Measurements from ENCODE around the gene ESRRA. TPM values are rescaled to one million over a fixed set of nuclear protein-coding genes. Genes with fewer than 3 reads are reported as not detected.
A peak's percentile ranks its signal among the peaks of the same experiment; 100 is the strongest.

Gene ESRRA
- total RNA-seq, 4 donors from 2014 or later = 26.0 to 39.3 (median 28.7) TPM

- Histone ChIP-seq H3K9me3 (no peaks in the 10 kb centered on the region), H3K4me3 (peak overlapping the region; percentile 73 to 93 (median 82)), H3K4me1 (peaks cover 0 to 42% (median 27%) of the 10 kb centered on the region in 4 donors), H3K27ac (peak overlapping the region; percentile 84 to 93 (median 85)), H3K36me3 (peaks cover 0 to 46% (median 6%) of the 10 kb centered on the region in 3 donors), H3K27me3 (no peaks in the 10 kb centered on the region)
- no peak for TF ChIP-seq POLR2A (IDR thresholded peaks at IDR 0.05)
- no peak for TF ChIP-seq EP300 (IDR thresholded peaks at IDR 0.05)
- TF ChIP-seq, protein P1, sequence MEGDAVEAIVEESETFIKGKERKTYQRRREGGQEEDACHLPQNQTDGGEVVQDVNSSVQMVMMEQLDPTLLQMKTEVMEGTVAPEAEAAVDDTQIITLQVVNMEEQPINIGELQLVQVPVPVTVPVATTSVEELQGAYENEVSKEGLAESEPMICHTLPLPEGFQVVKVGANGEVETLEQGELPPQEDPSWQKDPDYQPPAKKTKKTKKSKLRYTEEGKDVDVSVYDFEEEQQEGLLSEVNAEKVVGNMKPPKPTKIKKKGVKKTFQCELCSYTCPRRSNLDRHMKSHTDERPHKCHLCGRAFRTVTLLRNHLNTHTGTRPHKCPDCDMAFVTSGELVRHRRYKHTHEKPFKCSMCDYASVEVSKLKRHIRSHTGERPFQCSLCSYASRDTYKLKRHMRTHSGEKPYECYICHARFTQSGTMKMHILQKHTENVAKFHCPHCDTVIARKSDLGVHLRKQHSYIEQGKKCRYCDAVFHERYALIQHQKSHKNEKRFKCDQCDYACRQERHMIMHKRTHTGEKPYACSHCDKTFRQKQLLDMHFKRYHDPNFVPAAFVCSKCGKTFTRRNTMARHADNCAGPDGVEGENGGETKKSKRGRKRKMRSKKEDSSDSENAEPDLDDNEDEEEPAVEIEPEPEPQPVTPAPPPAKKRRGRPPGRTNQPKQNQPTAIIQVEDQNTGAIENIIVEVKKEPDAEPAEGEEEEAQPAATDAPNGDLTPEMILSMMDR (IDR thresholded peaks at IDR 0.05) = no peak
- DNase-seq (ENCODE audit: low spot score in 2 of 2) = no peak
- WGBS, 2 donors = 58 to 65% methylated on average over 33 to 37 of the region's 38 CpGs
Observed at GRCh38 chr11:64359712-64360445, 54.6 kb downstream of the ESRRA start.

DNA sequence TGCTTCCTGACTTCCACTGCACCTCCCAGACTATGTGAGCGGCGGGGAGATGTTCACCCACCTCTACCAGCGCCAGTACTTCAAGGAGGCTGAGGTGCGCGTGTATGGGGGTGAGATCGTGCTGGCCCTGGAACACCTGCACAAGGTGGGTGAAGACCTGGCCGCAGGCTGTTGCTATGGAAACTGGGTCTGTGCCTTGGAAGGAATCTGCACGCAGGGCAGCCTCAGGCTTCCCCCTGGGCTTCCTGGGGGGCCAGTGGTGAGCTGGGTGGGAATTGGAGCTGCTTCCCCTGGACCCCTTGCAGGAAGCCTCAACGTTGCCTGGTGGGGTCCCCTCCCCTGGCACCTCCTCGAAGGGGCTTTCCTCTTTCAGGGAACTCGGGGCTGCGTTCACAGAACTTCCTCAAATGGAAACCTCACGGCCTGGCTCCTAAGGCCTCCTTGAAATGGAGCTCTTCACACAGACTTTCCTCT lies 55.2 kb downstream of the ESRRA start:
- TF ChIP-seq POLR2A (IDR thresholded peaks at IDR 0.05) (no peak), EP300 (IDR thresholded peaks at IDR 0.05) (no peak)
- TF ChIP-seq, protein P1 (IDR thresholded peaks at IDR 0.05) = no peak
- Histone ChIP-seq H3K36me3 (peaks cover 0 to 52% (median 11%) of the 10 kb centered on the region in 3 donors), H3K4me1 (peaks cover 0 to 36% (median 24%) of the 10 kb centered on the region in 4 donors), H3K4me3 (peak overlapping the region in 2 of 4 donors; percentile 85 to 93), H3K9me3 (no peaks in the 10 kb centered on the region), H3K27ac (no peak overlapping the region), H3K27me3 (no peaks in the 10 kb centered on the region)
- no peak for DNase-seq (ENCODE audit: low spot score in 2 of 2)
- WGBS, 2 donors = 69% methylated on average over 10 to 13 of the region's 13 CpGs

DNA sequence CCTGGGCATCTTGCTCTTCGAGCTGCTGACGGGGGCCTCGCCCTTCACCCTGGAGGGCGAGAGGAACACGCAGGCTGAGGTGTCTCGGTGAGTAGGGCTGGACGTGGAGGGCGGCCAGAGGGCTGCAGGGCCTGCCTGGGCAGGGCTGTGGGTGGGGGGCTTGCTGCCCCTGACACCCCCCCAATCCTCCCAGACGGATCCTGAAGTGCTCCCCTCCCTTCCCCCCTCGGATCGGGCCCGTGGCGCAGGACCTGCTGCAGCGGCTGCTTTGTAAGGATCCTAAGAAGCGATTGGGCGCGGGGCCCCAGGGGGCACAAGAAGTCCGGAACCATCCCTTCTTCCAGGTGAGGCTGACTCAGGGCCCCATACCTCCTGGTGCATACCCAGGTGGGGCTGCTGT lies 56.3 kb downstream of the ESRRA start:
- Histone ChIP-seq H3K9me3 (no peaks in the 10 kb centered on the region), H3K36me3 (peaks cover 0 to 64% (median 14%) of the 10 kb centered on the region in 3 donors), H3K4me3 (no peak overlapping the region), H3K27ac (no peak overlapping the region), H3K4me1 (peaks cover 0 to 33% (median 24%) of the 10 kb centered on the region in 4 donors), H3K27me3 (no peaks in the 10 kb centered on the region)
- no peak for TF ChIP-seq POLR2A (IDR thresholded peaks at IDR 0.05)
- TF ChIP-seq EP300 (IDR thresholded peaks at IDR 0.05) = no peak
- TF ChIP-seq, protein P1 (IDR thresholded peaks at IDR 0.05) = no peak
- no peak for DNase-seq (ENCODE audit: low spot score in 2 of 2)
- 90% methylated on average over 14 to 17 of the region's 18 CpGs for WGBS, 2 donors

GRCh38 chr11:64362339-64362738 lies 57.0 kb downstream of the ESRRA start:
- WGBS, 2 donors = 91 to 95% methylated on average over 10 of the region's 10 CpGs
- peaks cover 0 to 71% (median 14%) of the 10 kb centered on the region in 3 donors for H3K36me3 ChIP-seq
- no peak overlapping the region for H3K4me3 ChIP-seq
- no peaks in the 10 kb centered on the region for H3K9me3 ChIP-seq
- H3K27me3 ChIP-seq = no peaks in the 10 kb centered on the region
- TF ChIP-seq EP300 (IDR thresholded peaks at IDR 0.05) (no peak), POLR2A (IDR thresholded peaks at IDR 0.05) (no peak)
- TF ChIP-seq, protein P1 (IDR thresholded peaks at IDR 0.05) = no peak
- H3K4me1 ChIP-seq = peaks cover 0 to 33% (median 24%) of the 10 kb centered on the region in 4 donors
- no peak overlapping the region for H3K27ac ChIP-seq
- DNase-seq (ENCODE audit: low spot score in 2 of 2) = no peak

DNA sequence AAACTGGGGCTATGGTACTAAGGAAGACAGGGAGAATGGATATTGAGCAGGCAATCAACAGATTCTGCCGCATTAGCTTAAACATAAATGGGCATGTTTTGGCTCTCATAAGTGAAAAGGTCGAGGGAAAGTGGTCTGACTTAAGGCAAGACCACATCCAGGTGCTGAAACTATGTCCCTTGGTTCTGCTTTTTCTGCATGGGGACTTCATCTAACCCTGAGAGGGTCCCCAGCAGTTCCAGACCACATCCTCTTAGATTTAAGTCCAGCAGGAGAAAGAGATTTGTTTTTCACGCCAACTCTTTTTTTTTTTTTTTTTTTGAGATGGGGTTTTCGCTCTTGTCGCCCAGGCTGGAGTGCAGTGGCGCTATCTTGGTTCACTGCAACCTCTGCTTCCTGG lies 59.1 kb downstream of the ESRRA start:
- Histone ChIP-seq H3K36me3 (peaks cover 0 to 92% (median 23%) of the 10 kb centered on the region in 3 donors), H3K9me3 (no peaks in the 10 kb centered on the region), H3K27ac (no peak overlapping the region), H3K4me1 (peaks cover 0 to 17% (median 11%) of the 10 kb centered on the region in 4 donors), H3K27me3 (no peaks in the 10 kb centered on the region), H3K4me3 (no peak overlapping the region)
- 88 to 96% methylated on average over 6 of the region's 6 CpGs for WGBS, 2 donors
- DNase-seq (ENCODE audit: low spot score in 2 of 2) = no peak
- TF ChIP-seq, protein P1 (IDR thresholded peaks at IDR 0.05) = no peak
- TF ChIP-seq EP300 (IDR thresholded peaks at IDR 0.05) (no peak), POLR2A (IDR thresholded peaks at IDR 0.05) (no peak)

All from tibial nerve (tissue), 4 donors.